Activated T-helper 2 cell treated with anti-CD3 and anti-CD28 coated beads, Interferon-gamma antibody, Interleukin-2, Interleukin-4, amounts not matched to agents 10 μg/mL and 5 μg/mL and 100 μg/mL, durations not matched to agents 14 hours and 24 hours and 36 hours (primary cell): Measurements from ENCODE around the gene FMN1. TPM values are rescaled to one million over a fixed set of nuclear protein-coding genes. Genes with fewer than 3 reads are reported as not detected.

Experiments used
- DNase-seq: peaks from one replicate; pipeline ENCODE4 v3.0.0; 2021; ENCODE audit warnings: low spot score
- H3K27ac Mint-ChIP-seq: one replicate; pipeline ENCODE4 v1.8.0; 2021; ENCODE audit warnings: mixed read lengths
- H3K27me3 Mint-ChIP-seq: one replicate; pipeline ENCODE4 v1.8.0; 2021; ENCODE audit warnings: low read depth, mixed read lengths
- H3K36me3 Mint-ChIP-seq: one replicate; pipeline ENCODE4 v1.8.0; 2021; ENCODE audit warnings: low read depth, mixed read lengths
- H3K4me1 Mint-ChIP-seq: one replicate; pipeline ENCODE4 v1.8.0; 2021; ENCODE audit warnings: low read depth, mixed read lengths
- H3K4me3 Mint-ChIP-seq: one replicate; pipeline ENCODE4 v1.8.0; 2021; ENCODE audit warnings: low read depth, mild to moderate bottlenecking, moderate library complexity, mixed read lengths
- H3K9me3 Mint-ChIP-seq: one replicate; pipeline ENCODE4 v1.8.0; 2021; ENCODE audit warnings: mixed read lengths
- intact Hi-C: fragments of 100-400 bp; cut with micrococcal nuclease; formaldehyde crosslinking; loops from one replicate; pipeline ENCODE4 v1.15.1; 2023
- total RNA-seq: library from RNA; stranded (reverse); gene quantifications from 2 replicates; pipeline ENCODE4 v1.2.3, GENCODE V29; 2022

The FMN1 gene
- total RNA-seq, 1 donor from 2014 or later: 0.02 TPM

GRCh38 chr15:32823750-32824149 lies 370.8 kb downstream of the FMN1 start:
- no peak for DNase-seq
- Mint-ChIP-seq H3K27ac (no peak overlapping the region), H3K9me3 (no peaks in the 10 kb centered on the region), H3K4me3 (no peak overlapping the region), H3K36me3 (no peaks in the 10 kb centered on the region), H3K4me1 (no peaks in the 10 kb centered on the region), H3K27me3 (no peaks in the 10 kb centered on the region)
- intact Hi-C loops: no loop called here

- Mint-ChIP-seq H3K9me3 (no peaks in the 10 kb centered on the region), H3K4me1 (no peaks in the 10 kb centered on the region), H3K27ac (no peak overlapping the region), H3K27me3 (no peaks in the 10 kb centered on the region), H3K4me3 (no peak overlapping the region), H3K36me3 (no peaks in the 10 kb centered on the region)
- intact Hi-C loops: no loop called here
- DNase-seq: no peak
These were observed 371.8 kb downstream of the FMN1 start for GRCh38 chr15:32822739-32823138.

- Mint-ChIP-seq H3K27ac (no peak overlapping the region), H3K9me3 (no peaks in the 10 kb centered on the region), H3K27me3 (peaks cover 9% of the 10 kb centered on the region), H3K36me3 (no peaks in the 10 kb centered on the region), H3K4me3 (no peak overlapping the region), H3K4me1 (no peaks in the 10 kb centered on the region)
- intact Hi-C loops: no loop called here
- DNase-seq: no peak
These were observed 375.1 kb downstream of the FMN1 start for GRCh38 chr15:32819448-32819847.

GRCh38 chr15:32818758-32819447 lies 375.6 kb downstream of the FMN1 start:
- Mint-ChIP-seq H3K4me3 (no peak overlapping the region), H3K27me3 (peaks cover 9% of the 10 kb centered on the region), H3K9me3 (no peaks in the 10 kb centered on the region), H3K27ac (no peak overlapping the region), H3K36me3 (no peaks in the 10 kb centered on the region), H3K4me1 (no peaks in the 10 kb centered on the region)
- intact Hi-C loops: no loop called here
- no peak for DNase-seq

- no peak overlapping the region for H3K27ac Mint-ChIP-seq
- H3K4me3 Mint-ChIP-seq: no peak overlapping the region
- H3K36me3 Mint-ChIP-seq: no peaks in the 10 kb centered on the region
- H3K4me1 Mint-ChIP-seq: no peaks in the 10 kb centered on the region
- DNase-seq: no peak
- peaks cover 9% of the 10 kb centered on the region for H3K27me3 Mint-ChIP-seq
- intact Hi-C loops: no loop called here
- H3K9me3 Mint-ChIP-seq: no peaks in the 10 kb centered on the region
These were observed 376.9 kb downstream of the FMN1 start for GRCh38 chr15:32817577-32817976.

GRCh38 chr15:32807331-32807730 lies 387.2 kb downstream of the FMN1 start:
- intact Hi-C loops: no loop called here
- Mint-ChIP-seq H3K4me3 (no peak overlapping the region), H3K27ac (no peak overlapping the region), H3K4me1 (peaks cover 4% of the 10 kb centered on the region), H3K36me3 (no peaks in the 10 kb centered on the region), H3K9me3 (no peaks in the 10 kb centered on the region), H3K27me3 (peaks cover 17% of the 10 kb centered on the region)
- no peak for DNase-seq

- Mint-ChIP-seq H3K9me3 (no peaks in the 10 kb centered on the region), H3K4me1 (peaks cover 7% of the 10 kb centered on the region), H3K27ac (no peak overlapping the region), H3K27me3 (peaks cover 25% of the 10 kb centered on the region), H3K36me3 (no peaks in the 10 kb centered on the region), H3K4me3 (no peak overlapping the region)
- intact Hi-C loops: no loop called here
- DNase-seq: no peak
These were observed 390.9 kb downstream of the FMN1 start for GRCh38 chr15:32803631-32804030.

GRCh38 chr15:32802286-32802936 lies 392.1 kb downstream of the FMN1 start:
- Mint-ChIP-seq H3K4me3 (no peak overlapping the region), H3K27me3 (peaks cover 23% of the 10 kb centered on the region), H3K9me3 (no peaks in the 10 kb centered on the region), H3K36me3 (no peaks in the 10 kb centered on the region), H3K27ac (no peak overlapping the region), H3K4me1 (peaks cover 7% of the 10 kb centered on the region)
- intact Hi-C loops: no loop called here
- DNase-seq: no peak

GRCh38 chr15:32799936-32800535 lies 394.5 kb downstream of the FMN1 start:
- H3K27ac Mint-ChIP-seq: no peak overlapping the region
- no peak overlapping the region for H3K4me3 Mint-ChIP-seq
- H3K4me1 Mint-ChIP-seq: peaks cover 7% of the 10 kb centered on the region
- peaks cover 19% of the 10 kb centered on the region for H3K27me3 Mint-ChIP-seq
- intact Hi-C loops: no loop called here
- no peaks in the 10 kb centered on the region for H3K9me3 Mint-ChIP-seq
- H3K36me3 Mint-ChIP-seq: no peaks in the 10 kb centered on the region
- no peak for DNase-seq

- no peak for DNase-seq
- no peaks in the 10 kb centered on the region for H3K36me3 Mint-ChIP-seq
- H3K27me3 Mint-ChIP-seq: peaks cover 11% of the 10 kb centered on the region
- intact Hi-C loops: no loop called here
- H3K4me3 Mint-ChIP-seq: no peak overlapping the region
- no peak overlapping the region for H3K27ac Mint-ChIP-seq
- H3K4me1 Mint-ChIP-seq: no peaks in the 10 kb centered on the region
- H3K9me3 Mint-ChIP-seq: no peaks in the 10 kb centered on the region
These were observed 397.7 kb downstream of the FMN1 start for GRCh38 chr15:32796856-32797255.

- Mint-ChIP-seq H3K4me1 (no peaks in the 10 kb centered on the region), H3K9me3 (no peaks in the 10 kb centered on the region), H3K36me3 (no peaks in the 10 kb centered on the region), H3K27ac (no peak overlapping the region), H3K27me3 (peaks cover 13% of the 10 kb centered on the region), H3K4me3 (no peak overlapping the region)
- DNase-seq: no peak
- intact Hi-C loops: no loop called here
These were observed 399.5 kb downstream of the FMN1 start for GRCh38 chr15:32794973-32795372.

- H3K4me3 Mint-ChIP-seq: no peak overlapping the region
- H3K36me3 Mint-ChIP-seq: no peaks in the 10 kb centered on the region
These were observed 402.1 kb downstream of the FMN1 start for GRCh38 chr15:32792436-32792835.

GRCh38 chr15:32790352-32790999 lies 404.0 kb downstream of the FMN1 start:
- Mint-ChIP-seq H3K9me3 (no peaks in the 10 kb centered on the region), H3K27me3 (peaks cover 5% of the 10 kb centered on the region), H3K4me3 (no peak overlapping the region), H3K27ac (no peak overlapping the region), H3K36me3 (no peaks in the 10 kb centered on the region), H3K4me1 (no peaks in the 10 kb centered on the region)
- DNase-seq: no peak
- intact Hi-C loops: no loop called here

More at GRCh38 chr15:32792436-32792835, 402.1 kb downstream of the FMN1 start:
- Mint-ChIP-seq H3K9me3 (no peaks in the 10 kb centered on the region), H3K4me1 (no peaks in the 10 kb centered on the region), H3K27ac (no peak overlapping the region), H3K27me3 (peaks cover 5% of the 10 kb centered on the region)
- no peak for DNase-seq
- intact Hi-C loops: no loop called here
